Measurements from ENCODE around the gene GPRASP1.
A peak's percentile ranks its signal among the peaks of the same experiment; 100 is the strongest.
"Not testable (repeated sequence)": the region's sequence is repeated elsewhere in the genome, so short reads cannot be mapped to it uniquely, and the experiment has no call there.

The GPRASP1 gene

DNA sequence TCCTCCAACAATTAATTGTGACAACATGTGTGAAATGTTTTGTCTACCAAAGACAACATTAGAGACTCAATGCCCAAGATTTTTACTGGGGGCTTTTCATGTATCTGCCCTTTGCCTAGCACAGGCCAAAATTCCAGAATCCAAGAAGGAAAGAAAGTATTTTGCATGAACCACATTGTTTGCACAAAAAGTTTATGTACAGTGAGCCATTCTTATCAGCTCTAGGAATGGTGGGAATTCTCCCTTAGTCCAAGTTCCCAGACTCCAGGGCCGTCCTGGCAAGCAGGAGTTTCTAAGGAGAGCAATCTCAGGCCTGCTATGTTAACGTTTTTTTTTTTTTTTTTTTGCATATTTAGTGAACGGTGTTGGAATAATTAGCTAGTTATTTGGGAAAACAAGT lies 21.6 kb downstream of the GPRASP1 start:
- Histone ChIP-seq H3K4me1 (ENCODE audit: control insufficient read depth, insufficient read depth, low read length) (no peaks in the 10 kb centered on the region), H3K9me3 (ENCODE audit: control insufficient read depth, insufficient read depth, low read depth, low read length) (no peaks in the 10 kb centered on the region), H3K36me3 (ENCODE audit: control insufficient read depth in 2 of 2, insufficient read depth in 1 of 2, low read length in 2 of 2) (no peaks in the 10 kb centered on the region), H3K27ac (ENCODE audit: extremely low read depth, low read depth, low read length) (no peak overlapping the region), H3K4me3 (ENCODE audit: low read depth, low read length) (no peak overlapping the region)
- CTCF ChIA-PET = no interaction called here
- POLR2A ChIA-PET = no interaction called here
- TF ChIP-seq ZNF624 (tag by site-specific recombination; IDR thresholded peaks at IDR 0.05) = no peak
- no peak for TF ChIP-seq ZNF341 (tag by site-specific recombination; IDR thresholded peaks at IDR 0.05; ENCODE audit: low read depth)
- TF ChIP-seq BCL11A (tag by site-specific recombination; IDR thresholded peaks at IDR 0.05; ENCODE audit: low read depth) = no peak

DNA sequence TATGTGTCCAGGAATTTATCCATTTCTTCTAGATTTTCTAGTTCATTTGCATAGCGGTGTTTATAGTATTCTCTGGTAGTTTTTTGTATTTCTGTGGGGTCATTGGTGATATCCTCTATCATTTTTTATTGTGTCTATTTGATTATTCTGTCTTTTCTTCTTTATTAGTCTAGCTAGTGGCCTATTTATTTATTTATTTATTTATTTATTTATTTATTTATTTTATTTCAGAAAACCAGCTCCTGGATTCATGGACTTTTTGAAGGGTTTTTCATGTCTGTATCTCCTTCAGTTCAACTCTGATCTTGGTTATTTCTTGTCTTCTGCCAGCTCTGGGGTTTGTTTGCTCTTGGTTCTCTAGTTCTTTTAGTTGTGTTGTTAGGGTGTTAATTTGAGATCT lies 26.2 kb downstream of the GPRASP1 start:
- CTCF ChIA-PET; H3K9me3 ChIP-seq (ENCODE audit: control insufficient read depth, insufficient read depth, low read depth, low read length); POLR2A ChIA-PET; H3K4me1 ChIP-seq (ENCODE audit: control insufficient read depth, insufficient read depth, low read length); H3K36me3 ChIP-seq (ENCODE audit: control insufficient read depth in 2 of 2, insufficient read depth in 1 of 2, low read length in 2 of 2); H3K4me3 ChIP-seq (ENCODE audit: low read depth, low read length); H3K27ac ChIP-seq (ENCODE audit: extremely low read depth, low read depth, low read length): not testable (repeated sequence)
- TF ChIP-seq ZNF266 (tag by site-specific recombination; IDR thresholded peaks at IDR 0.05; ENCODE audit: low read depth) (peak; percentile 32; the same call in 1 of the 2 replicates), ZNF623 (tag by site-specific recombination; IDR thresholded peaks at IDR 0.05) (peak; percentile 40; the same call in 1 of the 2 replicates), ZNF555 (tag by site-specific recombination; conservative IDR thresholded peaks at IDR 0.05) (peak; percentile 72), ZNF433 (tag by site-specific recombination; IDR thresholded peaks at IDR 0.05; ENCODE audit: low read depth) (0 out of 2 replicates have a peak, but pooled peaks have one; percentile 20), ZNF426 (tag by site-specific recombination; IDR thresholded peaks at IDR 0.05) (peak; percentile 48), ZNF394 (tag by site-specific recombination; IDR thresholded peaks at IDR 0.05; ENCODE audit: borderline replicate concordance) (peak; percentile 74; the same call in 1 of the 2 replicates), ZNF560 (tag by site-specific recombination; IDR thresholded peaks at IDR 0.05; ENCODE audit: borderline replicate concordance) (0 out of 2 replicates have a peak, but pooled peaks have one; percentile 53), ZNF140 (tag by site-specific recombination; IDR thresholded peaks at IDR 0.05) (peak; percentile 55; the same call in 1 of the 2 replicates), ZNF654 (tag by site-specific recombination; IDR thresholded peaks at IDR 0.05; ENCODE audit: low read depth) (peak; percentile 34), ZNF202 (tag by site-specific recombination; IDR thresholded peaks at IDR 0.05; ENCODE audit: borderline replicate concordance) (peak; percentile 46; the same call in 1 of the 2 replicates), ZBTB8A (tag by site-specific recombination; IDR thresholded peaks at IDR 0.05) (peak; percentile 25; the same call in 1 of the 2 replicates), AEBP2 (tag by site-specific recombination; IDR thresholded peaks at IDR 0.05; ENCODE audit: borderline replicate concordance) (0 out of 2 replicates have a peak, but pooled peaks have one; percentile 46), ZNF510 (tag by site-specific recombination; IDR thresholded peaks at IDR 0.05; ENCODE audit: insufficient replicate concordance) (peak; percentile 44), ZBTB11 (tag by site-specific recombination; conservative IDR thresholded peaks at IDR 0.05; ENCODE audit: low read depth) (peak; percentile 64)
- TF ChIP-seq, protein P1, sequence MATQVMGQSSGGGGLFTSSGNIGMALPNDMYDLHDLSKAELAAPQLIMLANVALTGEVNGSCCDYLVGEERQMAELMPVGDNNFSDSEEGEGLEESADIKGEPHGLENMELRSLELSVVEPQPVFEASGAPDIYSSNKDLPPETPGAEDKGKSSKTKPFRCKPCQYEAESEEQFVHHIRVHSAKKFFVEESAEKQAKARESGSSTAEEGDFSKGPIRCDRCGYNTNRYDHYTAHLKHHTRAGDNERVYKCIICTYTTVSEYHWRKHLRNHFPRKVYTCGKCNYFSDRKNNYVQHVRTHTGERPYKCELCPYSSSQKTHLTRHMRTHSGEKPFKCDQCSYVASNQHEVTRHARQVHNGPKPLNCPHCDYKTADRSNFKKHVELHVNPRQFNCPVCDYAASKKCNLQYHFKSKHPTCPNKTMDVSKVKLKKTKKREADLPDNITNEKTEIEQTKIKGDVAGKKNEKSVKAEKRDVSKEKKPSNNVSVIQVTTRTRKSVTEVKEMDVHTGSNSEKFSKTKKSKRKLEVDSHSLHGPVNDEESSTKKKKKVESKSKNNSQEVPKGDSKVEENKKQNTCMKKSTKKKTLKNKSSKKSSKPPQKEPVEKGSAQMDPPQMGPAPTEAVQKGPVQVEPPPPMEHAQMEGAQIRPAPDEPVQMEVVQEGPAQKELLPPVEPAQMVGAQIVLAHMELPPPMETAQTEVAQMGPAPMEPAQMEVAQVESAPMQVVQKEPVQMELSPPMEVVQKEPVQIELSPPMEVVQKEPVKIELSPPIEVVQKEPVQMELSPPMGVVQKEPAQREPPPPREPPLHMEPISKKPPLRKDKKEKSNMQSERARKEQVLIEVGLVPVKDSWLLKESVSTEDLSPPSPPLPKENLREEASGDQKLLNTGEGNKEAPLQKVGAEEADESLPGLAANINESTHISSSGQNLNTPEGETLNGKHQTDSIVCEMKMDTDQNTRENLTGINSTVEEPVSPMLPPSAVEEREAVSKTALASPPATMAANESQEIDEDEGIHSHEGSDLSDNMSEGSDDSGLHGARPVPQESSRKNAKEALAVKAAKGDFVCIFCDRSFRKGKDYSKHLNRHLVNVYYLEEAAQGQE (tag by site-specific recombination; IDR thresholded peaks at IDR 0.05) = peak; percentile 26; the same call in 1 of the 2 replicates
- TF ChIP-seq, protein P2, sequence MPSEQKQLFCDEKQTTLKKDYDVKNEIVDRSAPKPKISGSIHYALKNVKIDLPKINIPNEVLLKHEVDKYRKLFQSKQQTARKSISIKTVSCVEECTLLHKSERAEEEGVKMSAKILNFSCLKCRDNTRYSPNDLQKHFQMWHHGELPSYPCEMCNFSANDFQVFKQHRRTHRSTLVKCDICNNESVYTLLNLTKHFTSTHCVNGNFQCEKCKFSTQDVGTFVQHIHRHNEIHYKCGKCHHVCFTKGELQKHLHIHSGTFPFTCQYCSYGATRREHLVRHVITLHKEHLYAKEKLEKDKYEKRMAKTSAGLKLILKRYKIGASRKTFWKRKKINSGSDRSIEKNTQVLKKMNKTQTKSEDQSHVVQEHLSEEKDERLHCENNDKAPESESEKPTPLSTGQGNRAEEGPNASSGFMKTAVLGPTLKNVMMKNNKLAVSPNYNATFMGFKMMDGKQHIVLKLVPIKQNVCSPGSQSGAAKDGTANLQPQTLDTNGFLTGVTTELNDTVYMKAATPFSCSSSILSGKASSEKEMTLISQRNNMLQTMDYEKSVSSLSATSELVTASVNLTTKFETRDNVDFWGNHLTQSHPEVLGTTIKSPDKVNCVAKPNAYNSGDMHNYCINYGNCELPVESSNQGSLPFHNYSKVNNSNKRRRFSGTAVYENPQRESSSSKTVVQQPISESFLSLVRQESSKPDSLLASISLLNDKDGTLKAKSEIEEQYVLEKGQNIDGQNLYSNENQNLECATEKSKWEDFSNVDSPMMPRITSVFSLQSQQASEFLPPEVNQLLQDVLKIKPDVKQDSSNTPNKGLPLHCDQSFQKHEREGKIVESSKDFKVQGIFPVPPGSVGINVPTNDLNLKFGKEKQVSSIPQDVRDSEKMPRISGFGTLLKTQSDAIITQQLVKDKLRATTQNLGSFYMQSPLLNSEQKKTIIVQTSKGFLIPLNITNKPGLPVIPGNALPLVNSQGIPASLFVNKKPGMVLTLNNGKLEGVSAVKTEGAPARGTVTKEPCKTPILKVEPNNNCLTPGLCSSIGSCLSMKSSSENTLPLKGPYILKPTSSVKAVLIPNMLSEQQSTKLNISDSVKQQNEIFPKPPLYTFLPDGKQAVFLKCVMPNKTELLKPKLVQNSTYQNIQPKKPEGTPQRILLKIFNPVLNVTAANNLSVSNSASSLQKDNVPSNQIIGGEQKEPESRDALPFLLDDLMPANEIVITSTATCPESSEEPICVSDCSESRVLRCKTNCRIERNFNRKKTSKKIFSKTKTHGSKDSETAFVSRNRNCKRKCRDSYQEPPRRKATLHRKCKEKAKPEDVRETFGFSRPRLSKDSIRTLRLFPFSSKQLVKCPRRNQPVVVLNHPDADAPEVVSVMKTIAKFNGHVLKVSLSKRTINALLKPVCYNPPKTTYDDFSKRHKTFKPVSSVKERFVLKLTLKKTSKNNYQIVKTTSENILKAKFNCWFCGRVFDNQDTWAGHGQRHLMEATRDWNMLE (tag by site-specific recombination; conservative IDR thresholded peaks at IDR 0.05; ENCODE audit: low read depth) = peak; percentile 72; the same call in 1 of the 2 replicates

Data from HEK293 (cell line).